Panc1 (cell line): ENCODE measurements around the gene OR6Y1. TPM values are rescaled to one million over a fixed set of nuclear protein-coding genes. Genes with fewer than 3 reads are reported as not detected.

ENCODE experiments used
- ATAC-seq: fragments of 200-7000 bp; cut with Tn5 transposase; 2 replicates; pipeline ENCODE4 v1.9.1; 2020; ENCODE audit warnings: mild to moderate bottlenecking, moderate library complexity
- BruUV-seq: library from RNA; stranded (reverse); fragments of 400-500 nt; replicated peaks from 2 replicates; lab custom pipeline; 2021; lab: Mats Ljungman, UMichigan
- CTCF ChIA-PET: fragments of 300-600 bp; sonication (Branson Sonifier 250); formaldehyde crosslinking; loops from one replicate; lab custom pipeline; 2022; ENCODE audit warnings: antibody characterized with exemption; lab: Charles Lee
- POLR2A ChIA-PET: fragments of 300-600 bp; sonication (Branson Sonifier 250); formaldehyde crosslinking; loops from one replicate; lab custom pipeline; 2022; ENCODE audit warnings: antibody characterized with exemption; lab: Charles Lee
- DNase-seq: peaks from one replicate; pipeline ENCODE4 v3.0.0-alpha.2; 2010; ENCODE audit warnings: low read depth, low spot score
- H3K27ac ChIP-seq: 2 replicates; pipeline ENCODE4 v1.5.1; 2011; ENCODE audit warnings: mild to moderate bottlenecking, low read length, inconsistent platforms
- H3K27me3 ChIP-seq: fragments of 200-500 bp; sonication (Bioruptor generic); 2 replicates; pipeline ENCODE4 v1.6.0; 2014; ENCODE audit warnings: low read length, inconsistent platforms; ENCODE audit not compliant: control insufficient read depth, insufficient read depth
- H3K36me3 ChIP-seq: fragments of 200-500 bp; sonication (Bioruptor generic); 2 replicates; pipeline ENCODE4 v1.5.1; 2014; ENCODE audit warnings: inconsistent platforms, mild to moderate bottlenecking, low read length, moderate library complexity; ENCODE audit not compliant: control insufficient read depth, insufficient read depth
- H3K4me1 ChIP-seq: 2 replicates; pipeline ENCODE4 v1.5.1; 2011; ENCODE audit warnings: inconsistent platforms, mild to moderate bottlenecking, low read length, moderate library complexity; ENCODE audit not compliant: control insufficient read depth, insufficient read depth
- H3K4me3 ChIP-seq, 2 experiments: 2 replicates each; pipeline ENCODE4 v1.5.1; 2011 to 2012; ENCODE audit warnings: low read depth in 2 of 2, low read length in 2 of 2, mild to moderate bottlenecking in 2 of 2, inconsistent platforms in 1 of 2, moderate library complexity in 1 of 2
- H3K9me3 ChIP-seq: fragments of 200-500 bp; sonication (Bioruptor generic); 2 replicates; pipeline ENCODE4 v1.5.1; 2014; ENCODE audit warnings: low read depth, mild to moderate bottlenecking, inconsistent platforms, low read length, moderate library complexity; ENCODE audit not compliant: control insufficient read depth, insufficient read depth
- POLR2AphosphoS5 ChIP-seq: IDR thresholded peaks from 2 replicates; pipeline ENCODE4 v1.6.1; 2012; ENCODE audit warnings: mild to moderate bottlenecking, low read depth, low read length, moderate library complexity
- SIN3A ChIP-seq: IDR thresholded peaks from 2 replicates; pipeline ENCODE4 v1.6.1; 2012; ENCODE audit warnings: low read depth, mild to moderate bottlenecking, low read length, moderate library complexity, borderline replicate concordance; ENCODE audit not compliant: insufficient read depth
- TCF7L2 ChIP-seq: IDR thresholded peaks from 2 replicates; pipeline ENCODE4 v1.6.1; 2011; ENCODE audit warnings: mild to moderate bottlenecking, low read depth, low read length, inconsistent platforms
- in situ Hi-C: cut with HindIII; loops from 2 replicates; pipeline ENCODE4 v1.10.0; 2016; ENCODE audit warnings: low sequenced_read_pairs, low pct_unique_long_range_greater_than_20kb
- intact Hi-C: fragments of 100-400 bp; cut with micrococcal nuclease; formaldehyde crosslinking; loops from one replicate; pipeline ENCODE4 v1.10.0; 2022; ENCODE audit not compliant: unreplicated experiment
- total RNA-seq: library from RNA; stranded (reverse); gene quantifications from one replicate; pipeline ENCODE4 v1.2.1, GENCODE V29; 2021; ENCODE audit not compliant: unreplicated experiment
- TF ChIP-seq, protein P1 (sequence below): fragments of 450-650 bp; IDR thresholded peaks from 2 replicates; pipeline ENCODE4 v1.5.1; 2017; ENCODE audit warnings: mild to moderate bottlenecking
- TF ChIP-seq, protein P2 (sequence below), 2 experiments: IDR thresholded peaks; 2 replicates each; pipeline ENCODE4 v1.6.1; 2011 to 2012; ENCODE audit warnings: low read depth in 2 of 2, control low read depth in 1 of 2, low read length in 1 of 2, mild to moderate bottlenecking in 1 of 2, moderate library complexity in 1 of 2; ENCODE audit not compliant: insufficient read depth in 1 of 2

Gene OR6Y1
- total RNA-seq, 1 experiment from 2014 or later, result not detected

DNA sequence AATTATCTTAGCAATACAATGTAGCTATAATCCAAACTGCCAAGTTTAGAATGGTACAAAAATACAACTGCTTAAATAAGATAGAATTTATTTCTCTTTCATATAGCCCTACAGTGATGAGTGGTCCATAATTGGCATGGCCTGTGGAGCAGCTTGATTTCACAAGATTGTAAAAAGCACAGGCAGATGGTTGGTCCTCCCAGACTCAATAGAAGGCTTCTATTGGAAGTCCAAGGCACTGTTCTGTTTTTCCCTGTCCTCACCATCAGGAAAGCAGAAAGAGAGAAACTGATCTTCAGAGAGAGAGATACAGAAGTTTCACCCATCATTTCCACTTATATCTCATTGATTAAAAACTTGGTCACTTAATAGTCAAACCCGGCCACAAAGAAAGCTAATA is 18.0 kb upstream of the OR6Y1 start:
- H3K9me3 ChIP-seq, result no peaks in the 10 kb centered on the region
- H3K27me3 ChIP-seq, result no peaks in the 10 kb centered on the region
- DNase-seq (no peak), ATAC-seq (no peak)
- intact Hi-C loops, result no loop called here
- H3K4me1 ChIP-seq, result no peaks in the 10 kb centered on the region
- no peak overlapping the region for H3K27ac ChIP-seq
- no peak overlapping the region for H3K4me3 ChIP-seq
- ChIA-PET POLR2A (no interaction called here), CTCF (no interaction called here)
- H3K36me3 ChIP-seq, result no peaks in the 10 kb centered on the region
- in situ Hi-C loops, result no loop called here
- no peak for TF ChIP-seq TCF7L2
- TF ChIP-seq SIN3A, result no peak
- TF ChIP-seq, protein P1, sequence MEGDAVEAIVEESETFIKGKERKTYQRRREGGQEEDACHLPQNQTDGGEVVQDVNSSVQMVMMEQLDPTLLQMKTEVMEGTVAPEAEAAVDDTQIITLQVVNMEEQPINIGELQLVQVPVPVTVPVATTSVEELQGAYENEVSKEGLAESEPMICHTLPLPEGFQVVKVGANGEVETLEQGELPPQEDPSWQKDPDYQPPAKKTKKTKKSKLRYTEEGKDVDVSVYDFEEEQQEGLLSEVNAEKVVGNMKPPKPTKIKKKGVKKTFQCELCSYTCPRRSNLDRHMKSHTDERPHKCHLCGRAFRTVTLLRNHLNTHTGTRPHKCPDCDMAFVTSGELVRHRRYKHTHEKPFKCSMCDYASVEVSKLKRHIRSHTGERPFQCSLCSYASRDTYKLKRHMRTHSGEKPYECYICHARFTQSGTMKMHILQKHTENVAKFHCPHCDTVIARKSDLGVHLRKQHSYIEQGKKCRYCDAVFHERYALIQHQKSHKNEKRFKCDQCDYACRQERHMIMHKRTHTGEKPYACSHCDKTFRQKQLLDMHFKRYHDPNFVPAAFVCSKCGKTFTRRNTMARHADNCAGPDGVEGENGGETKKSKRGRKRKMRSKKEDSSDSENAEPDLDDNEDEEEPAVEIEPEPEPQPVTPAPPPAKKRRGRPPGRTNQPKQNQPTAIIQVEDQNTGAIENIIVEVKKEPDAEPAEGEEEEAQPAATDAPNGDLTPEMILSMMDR, result no peak
- no peak for TF ChIP-seq POLR2AphosphoS5
- TF ChIP-seq, protein P2, sequence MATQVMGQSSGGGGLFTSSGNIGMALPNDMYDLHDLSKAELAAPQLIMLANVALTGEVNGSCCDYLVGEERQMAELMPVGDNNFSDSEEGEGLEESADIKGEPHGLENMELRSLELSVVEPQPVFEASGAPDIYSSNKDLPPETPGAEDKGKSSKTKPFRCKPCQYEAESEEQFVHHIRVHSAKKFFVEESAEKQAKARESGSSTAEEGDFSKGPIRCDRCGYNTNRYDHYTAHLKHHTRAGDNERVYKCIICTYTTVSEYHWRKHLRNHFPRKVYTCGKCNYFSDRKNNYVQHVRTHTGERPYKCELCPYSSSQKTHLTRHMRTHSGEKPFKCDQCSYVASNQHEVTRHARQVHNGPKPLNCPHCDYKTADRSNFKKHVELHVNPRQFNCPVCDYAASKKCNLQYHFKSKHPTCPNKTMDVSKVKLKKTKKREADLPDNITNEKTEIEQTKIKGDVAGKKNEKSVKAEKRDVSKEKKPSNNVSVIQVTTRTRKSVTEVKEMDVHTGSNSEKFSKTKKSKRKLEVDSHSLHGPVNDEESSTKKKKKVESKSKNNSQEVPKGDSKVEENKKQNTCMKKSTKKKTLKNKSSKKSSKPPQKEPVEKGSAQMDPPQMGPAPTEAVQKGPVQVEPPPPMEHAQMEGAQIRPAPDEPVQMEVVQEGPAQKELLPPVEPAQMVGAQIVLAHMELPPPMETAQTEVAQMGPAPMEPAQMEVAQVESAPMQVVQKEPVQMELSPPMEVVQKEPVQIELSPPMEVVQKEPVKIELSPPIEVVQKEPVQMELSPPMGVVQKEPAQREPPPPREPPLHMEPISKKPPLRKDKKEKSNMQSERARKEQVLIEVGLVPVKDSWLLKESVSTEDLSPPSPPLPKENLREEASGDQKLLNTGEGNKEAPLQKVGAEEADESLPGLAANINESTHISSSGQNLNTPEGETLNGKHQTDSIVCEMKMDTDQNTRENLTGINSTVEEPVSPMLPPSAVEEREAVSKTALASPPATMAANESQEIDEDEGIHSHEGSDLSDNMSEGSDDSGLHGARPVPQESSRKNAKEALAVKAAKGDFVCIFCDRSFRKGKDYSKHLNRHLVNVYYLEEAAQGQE (IDR thresholded peaks at IDR 0.05; ENCODE audit: insufficient read depth in 1 of 2, low read depth in 2 of 2, low read length in 1 of 2), result no peak
- BruUV-seq, result no TSS peak

DNA sequence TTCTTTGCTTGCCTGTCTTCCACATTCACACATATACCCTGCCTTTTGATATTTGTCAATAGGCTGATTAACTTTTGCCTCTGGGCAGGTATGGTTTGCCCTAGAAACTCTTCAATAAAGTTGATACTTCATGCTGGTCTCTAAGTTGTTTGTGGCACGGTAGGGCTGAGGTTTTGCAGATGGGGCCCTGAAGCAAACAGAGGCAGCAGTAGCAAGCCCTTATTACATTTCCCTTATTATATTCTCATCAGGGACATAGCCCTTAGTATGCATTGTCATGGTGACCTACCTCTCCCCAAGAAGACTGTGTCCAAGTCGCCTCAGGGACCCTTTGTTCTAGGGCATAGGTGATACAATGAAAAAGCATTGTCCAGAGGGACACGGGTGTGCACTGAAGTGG is 16.3 kb upstream of the OR6Y1 start, which contains the start of gene OR6P1:
TSS of gene OR6P1 (minus strand) at position 101 of the 400 bp plus-strand sequence. CDS start 6,976 bp downstream, outside the sequence.
- H3K36me3 ChIP-seq, result no peaks in the 10 kb centered on the region
- H3K4me3 ChIP-seq, result no peak within 1 kb of the TSS
- H3K4me1 ChIP-seq, result no peaks in the 10 kb centered on the region
- intact Hi-C loops, result no loop called here
- no peaks in the 10 kb centered on the region for H3K9me3 ChIP-seq
- ChIA-PET POLR2A (no interaction called here), CTCF (no interaction called here)
- BruUV-seq, result no TSS peak
- TF ChIP-seq, protein P1, result no peak
- no peak for TF ChIP-seq SIN3A
- TF ChIP-seq, protein P2 (IDR thresholded peaks at IDR 0.05; ENCODE audit: insufficient read depth in 1 of 2, low read depth in 2 of 2, low read length in 1 of 2), result no peak
- TF ChIP-seq POLR2AphosphoS5, result no peak
- no peak for TF ChIP-seq TCF7L2
- H3K27ac ChIP-seq, result no peak within 1 kb of the TSS
- DNase-seq (no peak), ATAC-seq (no peak)
- H3K27me3 ChIP-seq, result no peaks in the 10 kb centered on the region
- in situ Hi-C loops, result no loop called here
